GM19463 (cell line): ENCODE results near the gene CIP2A.

Experiments
- ATAC-seq: cut with Tn5 transposase; IDR thresholded peaks from one replicate; pipeline ENCODE4 v1.9.1; 2021; ENCODE audit warnings: mild to moderate bottlenecking, moderate library complexity; ENCODE audit not compliant: unreplicated experiment

CIP2A gene

DNA sequence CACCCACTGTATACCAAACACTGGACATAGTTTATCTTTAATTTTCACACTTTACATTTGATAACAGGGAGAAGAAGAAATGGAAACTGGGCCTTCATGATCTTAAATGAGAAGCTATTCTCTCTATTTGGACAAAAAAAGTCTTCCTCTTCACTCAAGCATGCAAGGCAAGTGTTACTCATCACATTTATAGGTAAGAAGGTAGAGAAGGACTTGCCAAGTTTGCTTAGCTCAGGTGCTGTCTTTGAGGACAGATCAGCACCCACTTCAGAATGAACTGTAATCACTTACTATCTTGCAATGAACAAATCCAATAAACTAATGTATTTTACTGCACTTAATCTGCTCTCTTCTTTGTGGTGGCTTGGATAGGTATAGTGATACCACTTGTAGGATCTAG, 77.7 kb downstream of the CIP2A start:
- ATAC-seq, result no peak

DNA sequence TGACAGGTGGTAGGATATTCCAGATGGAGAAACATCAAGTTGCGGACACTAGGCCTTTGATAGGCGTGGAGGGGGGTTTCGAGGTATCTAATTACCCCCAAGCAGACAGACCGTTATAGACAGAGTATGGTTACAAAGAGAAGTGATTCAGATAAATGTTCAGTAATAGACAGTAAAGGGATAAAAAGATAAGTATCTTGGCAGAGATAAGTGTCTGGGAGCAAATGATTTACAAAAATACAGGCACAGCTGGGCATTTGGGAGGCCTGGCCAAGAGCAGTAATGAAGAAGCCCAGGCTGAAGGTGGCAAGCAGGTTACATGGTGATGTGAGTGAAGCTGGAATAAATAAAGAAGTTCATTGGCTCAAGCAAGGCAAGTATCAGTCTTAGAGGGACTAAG, 78.2 kb downstream of the CIP2A start:
- ATAC-seq, result no peak

DNA sequence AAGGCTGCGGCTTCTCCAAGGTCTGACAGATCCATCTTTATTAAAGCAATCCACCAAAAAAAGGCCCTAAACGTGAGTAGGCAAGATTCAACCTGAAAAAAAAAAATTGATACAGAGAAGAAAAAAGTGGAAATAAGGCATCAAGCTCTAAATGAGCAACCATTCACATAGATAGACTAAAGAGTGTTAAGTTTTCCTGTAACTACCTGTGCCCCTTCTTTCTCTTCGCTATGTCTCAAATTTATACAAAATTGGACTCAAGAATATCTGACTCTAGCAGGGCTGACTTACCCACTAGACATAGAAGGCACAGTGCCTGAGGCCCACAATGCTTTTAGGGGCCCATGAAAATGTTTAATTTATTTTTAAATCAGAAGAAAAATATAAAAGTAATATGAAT, 78.7 kb downstream of the CIP2A start, which contains the start of gene MYH15:
Gene MYH15, minus strand, starts transcription at position 101 of the 400 bp plus-strand sequence. Its CDS starts 66 bp downstream, at position 35.
- no peak for ATAC-seq

DNA sequence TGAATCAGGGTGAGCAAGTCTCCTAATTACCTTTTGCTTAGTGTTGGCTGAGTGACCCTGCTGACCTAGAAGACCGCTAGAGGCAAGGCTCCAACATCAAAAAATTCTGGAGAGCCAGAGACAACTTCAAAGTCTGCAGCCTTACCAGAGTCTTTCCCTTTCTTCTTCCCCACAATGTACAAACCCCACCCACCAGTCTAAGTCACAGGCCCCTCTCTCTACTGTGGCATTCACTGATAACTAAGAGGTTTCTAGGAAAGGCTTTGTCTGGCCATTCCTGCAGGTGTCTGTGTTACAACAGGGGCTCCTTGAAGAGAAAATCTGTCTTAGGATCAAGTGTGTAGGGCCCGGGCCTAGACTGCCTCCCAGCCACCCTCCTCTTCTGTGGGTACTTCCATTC, 79.4 kb downstream of the CIP2A start:
- ATAC-seq, result no peak

DNA sequence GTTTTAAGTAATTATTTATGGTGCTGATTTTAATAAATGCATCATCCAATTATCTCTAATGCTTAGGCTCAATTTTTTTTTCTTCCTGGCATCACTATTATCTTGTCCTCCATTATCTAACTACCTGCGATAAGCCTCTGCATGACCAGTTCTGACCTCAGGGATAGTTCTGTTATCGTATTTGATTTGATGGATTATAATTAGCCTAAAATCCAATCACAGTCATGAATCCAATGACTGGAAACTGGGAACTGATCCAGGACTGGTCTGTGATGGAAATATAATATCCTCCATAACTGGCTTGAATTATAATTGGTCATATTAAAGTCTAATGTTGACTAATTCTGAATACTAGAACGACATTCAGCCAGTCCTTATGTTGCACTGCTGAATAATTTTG, 80.0 kb downstream of the CIP2A start:
- no peak for ATAC-seq

DNA sequence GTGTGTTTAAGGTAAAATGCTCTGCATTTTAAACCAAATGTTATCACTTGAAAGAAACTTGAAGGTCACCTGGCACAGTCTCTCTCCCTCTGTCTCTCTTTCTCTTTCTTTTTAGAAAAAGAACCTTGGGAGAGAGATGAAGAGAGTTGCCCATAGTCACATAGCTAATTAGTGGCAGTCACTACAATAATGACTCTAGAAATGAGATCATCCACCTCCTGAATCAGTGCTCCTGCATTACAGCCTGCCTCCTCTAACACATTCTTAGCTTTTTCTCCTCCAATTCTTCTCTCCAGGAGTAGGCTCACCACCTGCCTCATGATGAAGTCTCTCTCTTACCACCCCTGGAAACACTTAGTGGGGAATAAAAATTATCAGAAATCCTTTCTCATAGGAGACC, 81.3 kb downstream of the CIP2A start:
- ATAC-seq, result peak; percentile 78

DNA sequence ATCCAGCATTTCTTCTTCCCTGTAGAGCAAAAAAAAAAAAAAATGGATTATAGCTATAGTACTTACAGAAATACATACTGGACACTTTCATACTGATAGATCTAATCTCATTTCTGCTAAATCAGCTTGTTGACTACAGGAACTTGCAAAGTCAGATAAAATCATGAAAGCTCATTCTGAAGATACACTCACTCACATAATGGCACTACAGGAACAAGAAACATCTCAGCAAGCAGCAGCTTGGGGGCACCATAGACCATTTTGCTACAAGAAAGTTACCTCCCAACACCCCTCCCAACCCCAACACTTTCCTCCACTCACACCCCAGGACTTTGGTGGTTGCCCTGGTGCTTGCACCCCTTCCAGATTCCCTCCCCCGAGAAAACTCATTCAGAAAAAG, 83.4 kb downstream of the CIP2A start:
- ATAC-seq, result no peak

DNA sequence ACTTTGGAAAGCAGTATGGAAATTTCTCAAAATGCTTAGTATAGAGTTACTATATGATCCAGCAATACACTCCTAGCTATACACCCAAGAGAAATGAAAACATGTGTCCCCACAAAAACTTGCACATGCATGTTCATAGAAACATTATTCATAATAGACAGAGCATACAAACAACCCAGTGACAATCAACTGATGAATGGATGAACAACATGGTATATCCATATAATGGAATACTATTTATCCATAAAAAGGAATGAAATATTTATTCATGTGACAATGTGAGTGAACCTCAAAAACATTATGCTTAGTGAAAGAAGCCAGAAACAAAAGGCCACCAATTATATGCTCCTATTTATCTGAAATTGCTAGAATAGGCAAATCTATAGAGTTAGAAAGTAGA, 85.5 kb downstream of the CIP2A start:
- no peak for ATAC-seq

DNA sequence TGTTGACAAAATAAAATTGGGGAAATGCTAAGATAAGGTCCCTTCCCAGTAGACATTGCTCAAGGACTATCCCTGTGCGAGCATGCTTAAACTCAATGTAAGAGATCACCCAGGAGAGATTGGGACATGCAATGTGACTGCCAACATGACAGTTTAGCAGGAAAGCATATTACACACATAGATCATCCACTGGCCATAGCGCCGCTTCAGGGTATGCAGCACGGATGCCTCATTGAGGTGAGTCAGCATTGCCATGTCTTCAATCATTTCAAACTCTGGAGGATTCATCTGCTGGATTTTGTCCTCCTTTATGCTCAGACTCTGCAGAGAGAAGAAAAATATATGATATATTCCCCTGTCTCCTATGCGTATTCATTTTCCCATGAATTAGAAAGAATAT, 87.7 kb downstream of the CIP2A start:
- ATAC-seq, result no peak

DNA sequence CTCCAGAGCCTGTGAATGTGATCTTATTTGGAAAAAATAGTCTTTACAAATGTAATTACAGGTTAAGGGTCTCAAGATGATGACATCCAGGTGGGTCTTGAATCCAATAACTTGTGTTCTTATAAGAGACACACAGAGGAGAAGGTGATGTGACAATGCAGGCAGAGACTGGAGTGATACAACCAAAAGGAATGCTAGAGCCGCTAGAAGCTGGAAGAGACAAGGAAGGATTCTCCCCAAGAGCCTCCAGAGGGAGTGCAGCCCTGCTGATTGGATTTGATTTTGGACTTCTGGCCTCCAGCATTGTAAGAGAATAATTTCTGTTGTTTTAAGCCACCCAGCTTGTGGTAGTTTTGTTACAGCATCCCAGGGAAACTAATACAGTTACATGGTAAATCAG, 88.5 kb downstream of the CIP2A start:
- no peak for ATAC-seq
